GM13977 (cell line): ENCODE results near the gene BCL6.

Experiments
- DNase-seq: peaks from one replicate; pipeline ENCODE4 v3.0.0; 2012; ENCODE audit warnings: low spot score
- in situ Hi-C: fragments of 300-500 bp; cut with MboI; formaldehyde crosslinking; loops from one replicate; pipeline ENCODE4 v1.12.0; 2022; ENCODE audit warnings: low sequenced_read_pairs, low pct_unique_long_range_greater_than_20kb, mixed read lengths, inconsistent platforms; ENCODE audit not compliant: unreplicated experiment
- TF ChIP-seq, protein P1 (sequence below): IDR thresholded peaks from 2 replicates; pipeline ENCODE4 v1.5.1; 2012; ENCODE audit warnings: mild to moderate bottlenecking, control low read depth; ENCODE audit not compliant: insufficient read depth; ENCODE audit errors: extremely low read depth, missing control alignments

The BCL6 gene

DNA sequence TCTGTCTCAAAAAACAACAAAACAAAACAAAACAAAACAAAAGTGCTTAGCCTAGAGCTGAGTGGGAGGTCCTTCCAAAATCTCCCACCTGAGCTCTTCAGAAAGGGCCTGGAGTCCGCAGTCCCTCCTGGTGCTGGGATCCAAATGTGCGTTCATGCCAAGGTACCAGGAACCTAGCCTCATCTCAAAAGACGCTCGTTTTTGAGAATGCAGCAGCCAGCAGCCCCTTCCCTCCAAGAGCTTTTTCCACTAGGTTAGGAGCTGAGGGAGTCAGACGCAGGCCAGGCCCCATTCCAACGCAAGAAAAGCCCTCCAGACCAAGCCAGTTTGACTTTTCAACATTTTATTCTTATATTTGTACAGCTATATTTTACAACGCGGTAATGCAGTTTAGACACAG, 24.2 kb downstream of the BCL6 start:
- in situ Hi-C loops = no loop called here
- DNase-seq = no peak

DNA sequence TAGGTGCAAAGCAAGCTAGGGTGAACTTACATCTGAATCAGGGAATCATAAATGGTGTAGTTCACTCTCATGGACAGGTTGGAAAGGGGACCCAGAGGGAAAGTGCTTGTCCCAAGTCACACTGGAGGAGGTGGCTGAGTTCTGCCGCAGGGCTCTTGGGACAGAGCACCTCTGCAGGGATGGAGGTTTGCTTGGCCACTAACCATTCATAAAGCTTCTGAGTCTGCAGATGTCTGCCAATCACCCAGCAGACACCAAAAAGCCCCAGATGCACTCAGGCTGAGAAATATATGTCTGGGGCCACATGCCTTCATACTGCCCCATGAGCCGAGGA, 25.0 kb downstream of the BCL6 start:
- no peak for DNase-seq
- TF ChIP-seq, protein P1, sequence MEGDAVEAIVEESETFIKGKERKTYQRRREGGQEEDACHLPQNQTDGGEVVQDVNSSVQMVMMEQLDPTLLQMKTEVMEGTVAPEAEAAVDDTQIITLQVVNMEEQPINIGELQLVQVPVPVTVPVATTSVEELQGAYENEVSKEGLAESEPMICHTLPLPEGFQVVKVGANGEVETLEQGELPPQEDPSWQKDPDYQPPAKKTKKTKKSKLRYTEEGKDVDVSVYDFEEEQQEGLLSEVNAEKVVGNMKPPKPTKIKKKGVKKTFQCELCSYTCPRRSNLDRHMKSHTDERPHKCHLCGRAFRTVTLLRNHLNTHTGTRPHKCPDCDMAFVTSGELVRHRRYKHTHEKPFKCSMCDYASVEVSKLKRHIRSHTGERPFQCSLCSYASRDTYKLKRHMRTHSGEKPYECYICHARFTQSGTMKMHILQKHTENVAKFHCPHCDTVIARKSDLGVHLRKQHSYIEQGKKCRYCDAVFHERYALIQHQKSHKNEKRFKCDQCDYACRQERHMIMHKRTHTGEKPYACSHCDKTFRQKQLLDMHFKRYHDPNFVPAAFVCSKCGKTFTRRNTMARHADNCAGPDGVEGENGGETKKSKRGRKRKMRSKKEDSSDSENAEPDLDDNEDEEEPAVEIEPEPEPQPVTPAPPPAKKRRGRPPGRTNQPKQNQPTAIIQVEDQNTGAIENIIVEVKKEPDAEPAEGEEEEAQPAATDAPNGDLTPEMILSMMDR = no peak
- in situ Hi-C loops = no loop called here

More for the DNA sequence above, 24.2 kb downstream of the BCL6 start:
- TF ChIP-seq, protein P1 = no peak

DNA sequence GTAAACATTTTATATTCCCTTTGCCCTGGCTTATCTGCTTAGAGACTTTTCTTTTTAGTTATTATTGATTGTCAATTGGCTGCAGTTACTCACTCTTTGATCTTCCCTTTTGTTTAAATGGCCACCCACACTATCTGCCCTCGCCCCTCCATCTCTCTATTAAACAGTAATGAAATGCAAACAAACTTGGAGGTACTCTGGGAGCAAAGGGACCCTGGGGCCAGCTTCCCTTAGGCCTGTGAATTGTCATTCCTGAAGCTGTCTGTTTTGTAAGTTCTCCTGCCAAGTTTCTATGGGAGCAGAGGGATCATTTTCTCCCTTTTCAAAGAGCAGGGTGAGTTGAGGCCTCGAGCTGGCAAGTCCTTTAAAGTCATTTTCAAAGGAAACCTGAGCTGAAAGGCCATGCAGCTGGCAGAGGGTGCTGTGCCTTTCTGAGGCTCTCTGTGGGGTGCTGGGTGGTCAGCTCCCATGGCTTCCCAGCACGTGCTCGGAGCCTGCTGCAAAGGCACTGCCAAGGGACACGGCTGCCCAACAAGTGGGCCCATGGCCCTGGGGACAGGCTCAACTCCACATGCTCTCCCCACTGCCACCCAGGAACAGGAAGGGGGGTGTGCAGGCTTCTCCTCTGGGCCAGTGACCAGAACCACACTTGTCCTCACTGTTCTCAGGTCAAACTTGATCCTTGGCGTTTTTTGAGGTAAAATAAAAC, 25.5 kb downstream of the BCL6 start:
- in situ Hi-C loops = no loop called here
- DNase-seq = no peak
- TF ChIP-seq, protein P1 = no peak

GRCh38 chr3:187718802-187719201, 26.5 kb downstream of the BCL6 start:
- in situ Hi-C loops = no loop called here
- no peak for DNase-seq
- TF ChIP-seq, protein P1 = no peak

DNA sequence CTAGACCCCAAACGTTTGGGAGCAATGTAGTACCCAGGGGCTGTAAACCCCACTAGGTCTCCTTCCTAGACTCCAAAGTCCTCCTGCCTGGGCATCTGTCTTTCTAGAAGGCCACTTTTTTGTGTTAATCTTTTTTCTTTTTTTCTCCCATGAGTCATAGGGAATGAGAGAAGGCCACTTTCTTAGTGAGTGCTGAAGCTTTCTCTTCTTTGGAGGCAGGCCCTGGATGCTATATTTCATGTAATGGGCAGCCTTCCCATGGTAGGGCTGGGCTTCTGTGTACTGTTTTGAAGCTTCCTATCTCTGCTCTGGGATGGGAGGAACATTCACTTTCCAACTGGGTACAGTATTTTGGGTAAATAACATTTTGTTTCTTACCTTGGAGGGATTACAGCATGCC, 27.7 kb downstream of the BCL6 start:
- TF ChIP-seq, protein P1 = no peak
- no peak for DNase-seq
- in situ Hi-C loops = no loop called here

GRCh38 chr3:187714404-187714979, 30.8 kb downstream of the BCL6 start:
- DNase-seq = peak; percentile 80
- TF ChIP-seq, protein P1 = peak; percentile 93
- in situ Hi-C loops = no loop called here

DNA sequence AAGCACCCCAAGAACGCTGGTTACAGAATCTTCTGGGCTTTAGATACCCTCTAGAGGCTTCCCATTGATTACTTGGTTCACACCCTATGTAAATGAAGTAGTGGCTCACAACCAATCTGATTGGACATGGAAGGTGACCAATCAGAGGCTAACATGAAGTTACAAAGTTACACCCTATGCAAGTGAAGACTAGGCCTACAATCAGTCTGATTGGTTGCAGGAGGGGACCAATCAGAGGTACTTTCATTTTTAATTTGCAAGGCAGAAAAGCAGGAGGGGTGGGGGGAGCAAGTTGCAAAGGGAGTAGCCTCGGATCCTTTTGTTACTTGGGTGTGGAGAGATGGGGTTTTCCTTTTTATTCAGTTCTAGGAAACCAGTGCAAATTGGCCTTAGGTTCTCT, 31.8 kb downstream of the BCL6 start:
- DNase-seq = no peak
- in situ Hi-C loops = no loop called here
- TF ChIP-seq, protein P1 = no peak
